SU-DHL-6 (cell line): ENCODE data around the gene PTPRE.

Experiments used
- H2AFZ ChIP-seq: fragments of 200-600 bp; sonication (generic); 2 replicates; pipeline ENCODE4 v1.6.1; 2014; ENCODE audit warnings: low read depth, mild to moderate bottlenecking, moderate library complexity, mixed read lengths, antibody characterized with exemption, low read length; ENCODE audit not compliant: severe bottlenecking
- H3F3A ChIP-seq: fragments of 200-600 bp; shearing (Covaris generic); 2 replicates; pipeline ENCODE4 v1.6.0; 2016; ENCODE audit warnings: antibody characterized with exemption, mild to moderate bottlenecking; ENCODE audit not compliant: insufficient read depth
- H3K27ac ChIP-seq: fragments of 200-600 bp; sonication (generic); 2 replicates; pipeline ENCODE4 v1.5.1; 2016; ENCODE audit warnings: low read depth, mild to moderate bottlenecking, low read length, moderate library complexity, mixed read lengths
- H3K27me3 ChIP-seq: fragments of 200-600 bp; sonication (generic), shearing (Covaris generic); 2 replicates; pipeline ENCODE4 v1.6.0; 2014; ENCODE audit warnings: mild to moderate bottlenecking, low read length
- H3K36me3 ChIP-seq: fragments of 200-600 bp; sonication (generic); 2 replicates; pipeline ENCODE4 v1.6.1; 2014; ENCODE audit warnings: mild to moderate bottlenecking, low read length, mixed read lengths
- H3K4me2 ChIP-seq: fragments of 300-600, 200-600 bp; shearing (Covaris generic), sonication (generic); 2 replicates; pipeline ENCODE4 v1.6.0; 2014; ENCODE audit warnings: low read length, low read depth, mild to moderate bottlenecking; ENCODE audit not compliant: poor library complexity, severe bottlenecking
- H3K4me3 ChIP-seq: fragments of 200-600 bp; sonication (generic); 2 replicates; pipeline ENCODE4 v1.5.1; 2014; ENCODE audit warnings: antibody characterized with exemption, low read length, mild to moderate bottlenecking, mixed read lengths; ENCODE audit not compliant: insufficient read depth, poor library complexity, severe bottlenecking
- H3K79me2 ChIP-seq: fragments of 200-600 bp; sonication (generic); 2 replicates; pipeline ENCODE4 v1.6.1; 2014; ENCODE audit warnings: mild to moderate bottlenecking, low read length, moderate library complexity; ENCODE audit not compliant: insufficient read depth
- H3K9ac ChIP-seq: fragments of 200-600 bp; sonication (generic); 2 replicates; pipeline ENCODE4 v1.7.0; 2014; ENCODE audit warnings: mild to moderate bottlenecking, low read length
- H3K9me2 ChIP-seq: fragments of 200-600 bp; sonication (generic); replicated peaks from 2 replicates; pipeline ENCODE4 v1.6.1; 2014; ENCODE audit warnings: low read length; ENCODE audit not compliant: insufficient read depth
- H3K9me3 ChIP-seq: fragments of 200-600 bp; sonication (generic); 2 replicates; pipeline ENCODE4 v1.6.1; 2014; ENCODE audit warnings: low read length, mixed read lengths; ENCODE audit not compliant: insufficient read depth
- H4K20me1 ChIP-seq: fragments of 200-600 bp; sonication (generic); 2 replicates; pipeline ENCODE4 v1.6.1; 2014; ENCODE audit warnings: low read depth, mild to moderate bottlenecking, antibody characterized with exemption, low read length, moderate library complexity, mixed read lengths
- EZH2phosphoT487 ChIP-seq: fragments of 200-600 bp; sonication (generic), shearing (Covaris generic); conservative IDR thresholded peaks from 2 replicates; pipeline ENCODE4 v1.6.1; 2018; ENCODE audit warnings: mild to moderate bottlenecking, antibody characterized with exemption, low read length, moderate library complexity, mixed read lengths
- TF ChIP-seq, protein P1 (sequence below): fragments of 200-600 bp; sonication (generic); IDR thresholded peaks from one replicate; pipeline ENCODE4 v1.5.1; 2017; ENCODE audit warnings: antibody characterized with exemption, mild to moderate bottlenecking, low read length, moderate library complexity; ENCODE audit not compliant: insufficient read depth, poor library complexity, severe bottlenecking

Gene PTPRE

DNA sequence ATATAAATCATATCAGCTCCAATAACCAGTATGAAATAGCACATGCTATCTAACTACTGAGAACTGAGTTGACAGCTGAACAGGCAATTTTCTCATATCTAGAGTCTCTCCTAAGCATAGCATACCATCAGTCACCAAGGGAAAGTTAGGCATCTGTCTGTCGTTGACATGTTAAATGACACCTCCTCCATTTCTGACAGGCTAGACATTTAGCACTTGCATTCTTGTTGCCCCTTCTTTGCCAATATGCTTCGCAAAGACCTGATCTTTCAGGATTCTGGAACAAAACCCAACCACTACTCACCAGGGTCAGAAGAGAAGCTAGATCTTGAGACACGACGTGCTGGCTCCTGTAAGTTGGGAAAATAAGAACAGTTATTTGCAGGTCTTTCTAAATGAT lies 209.3 kb downstream of the PTPRE start:
- no peak overlapping the region for H3K4me2 ChIP-seq
- peaks cover 59% of the 10 kb centered on the region for H4K20me1 ChIP-seq

DNA sequence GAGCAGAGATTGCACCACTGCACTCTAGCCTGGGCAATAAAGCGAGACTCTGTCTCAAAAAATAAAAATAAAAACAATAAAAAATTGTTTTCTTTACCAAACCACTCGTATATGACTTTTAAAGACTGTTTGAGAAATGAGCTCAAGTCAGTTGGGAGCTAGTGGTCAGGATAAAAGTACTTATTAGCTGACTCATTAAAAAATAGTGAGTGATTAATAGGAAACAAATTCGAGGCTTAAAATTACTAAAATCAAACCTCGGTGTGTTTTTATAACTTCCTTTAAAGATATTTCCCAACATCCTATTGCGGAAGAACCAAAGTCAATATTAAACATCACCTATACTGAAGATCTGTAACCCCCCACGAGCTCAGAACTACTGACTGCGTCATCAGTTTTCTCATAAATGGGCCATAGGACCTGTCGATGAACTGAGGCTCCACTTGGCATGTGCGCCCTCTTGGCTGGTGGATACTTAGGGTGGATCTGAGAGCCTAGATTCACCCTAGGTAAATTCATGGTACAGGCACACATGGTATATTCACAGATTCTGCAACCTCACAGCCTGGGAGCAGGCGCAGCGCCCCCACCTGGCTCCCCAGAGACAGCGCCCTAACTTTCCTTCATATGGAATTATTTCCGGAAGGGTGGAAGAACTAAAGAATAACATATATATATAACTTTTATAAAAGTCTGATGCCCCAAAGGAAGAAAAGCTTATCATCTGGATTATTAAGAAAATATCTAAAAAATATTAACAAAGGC lies 210.1 kb downstream of the PTPRE start:
- TF ChIP-seq EZH2phosphoT487 = no peak
- TF ChIP-seq, protein P1, sequence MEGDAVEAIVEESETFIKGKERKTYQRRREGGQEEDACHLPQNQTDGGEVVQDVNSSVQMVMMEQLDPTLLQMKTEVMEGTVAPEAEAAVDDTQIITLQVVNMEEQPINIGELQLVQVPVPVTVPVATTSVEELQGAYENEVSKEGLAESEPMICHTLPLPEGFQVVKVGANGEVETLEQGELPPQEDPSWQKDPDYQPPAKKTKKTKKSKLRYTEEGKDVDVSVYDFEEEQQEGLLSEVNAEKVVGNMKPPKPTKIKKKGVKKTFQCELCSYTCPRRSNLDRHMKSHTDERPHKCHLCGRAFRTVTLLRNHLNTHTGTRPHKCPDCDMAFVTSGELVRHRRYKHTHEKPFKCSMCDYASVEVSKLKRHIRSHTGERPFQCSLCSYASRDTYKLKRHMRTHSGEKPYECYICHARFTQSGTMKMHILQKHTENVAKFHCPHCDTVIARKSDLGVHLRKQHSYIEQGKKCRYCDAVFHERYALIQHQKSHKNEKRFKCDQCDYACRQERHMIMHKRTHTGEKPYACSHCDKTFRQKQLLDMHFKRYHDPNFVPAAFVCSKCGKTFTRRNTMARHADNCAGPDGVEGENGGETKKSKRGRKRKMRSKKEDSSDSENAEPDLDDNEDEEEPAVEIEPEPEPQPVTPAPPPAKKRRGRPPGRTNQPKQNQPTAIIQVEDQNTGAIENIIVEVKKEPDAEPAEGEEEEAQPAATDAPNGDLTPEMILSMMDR = no peak
- H3K9me3 ChIP-seq = no peaks in the 10 kb centered on the region
- H3K36me3 ChIP-seq = peaks cover 89% of the 10 kb centered on the region
- H3K79me2 ChIP-seq = peaks cover 79% of the 10 kb centered on the region
- no peak overlapping the region for H2AFZ ChIP-seq
- H3K9ac ChIP-seq = no peak overlapping the region
- no peak overlapping the region for H3K4me3 ChIP-seq
- H3K27me3 ChIP-seq = no peaks in the 10 kb centered on the region
- peaks cover 63% of the 10 kb centered on the region for H4K20me1 ChIP-seq
- no peak overlapping the region for H3K27ac ChIP-seq
- H3F3A ChIP-seq = no peaks in the 10 kb centered on the region; the same call in 1 of the 2 replicates
- H3K9me2 ChIP-seq = no peaks in the 10 kb centered on the region
- no peak overlapping the region for H3K4me2 ChIP-seq

More for the DNA sequence above, 209.3 kb downstream of the PTPRE start:
- H3K9me2 ChIP-seq = no peaks in the 10 kb centered on the region
- H2AFZ ChIP-seq = no peak overlapping the region
- H3K27me3 ChIP-seq = no peaks in the 10 kb centered on the region
- no peak for TF ChIP-seq EZH2phosphoT487
- TF ChIP-seq, protein P1 = no peak
- H3K27ac ChIP-seq = no peak overlapping the region
- peaks cover 72% of the 10 kb centered on the region for H3K79me2 ChIP-seq
- H3F3A ChIP-seq = no peaks in the 10 kb centered on the region; the same call in 1 of the 2 replicates
- H3K9me3 ChIP-seq = no peaks in the 10 kb centered on the region
- no peak overlapping the region for H3K9ac ChIP-seq
- H3K36me3 ChIP-seq = peaks cover 91% of the 10 kb centered on the region
- H3K4me3 ChIP-seq = no peak overlapping the region

DNA sequence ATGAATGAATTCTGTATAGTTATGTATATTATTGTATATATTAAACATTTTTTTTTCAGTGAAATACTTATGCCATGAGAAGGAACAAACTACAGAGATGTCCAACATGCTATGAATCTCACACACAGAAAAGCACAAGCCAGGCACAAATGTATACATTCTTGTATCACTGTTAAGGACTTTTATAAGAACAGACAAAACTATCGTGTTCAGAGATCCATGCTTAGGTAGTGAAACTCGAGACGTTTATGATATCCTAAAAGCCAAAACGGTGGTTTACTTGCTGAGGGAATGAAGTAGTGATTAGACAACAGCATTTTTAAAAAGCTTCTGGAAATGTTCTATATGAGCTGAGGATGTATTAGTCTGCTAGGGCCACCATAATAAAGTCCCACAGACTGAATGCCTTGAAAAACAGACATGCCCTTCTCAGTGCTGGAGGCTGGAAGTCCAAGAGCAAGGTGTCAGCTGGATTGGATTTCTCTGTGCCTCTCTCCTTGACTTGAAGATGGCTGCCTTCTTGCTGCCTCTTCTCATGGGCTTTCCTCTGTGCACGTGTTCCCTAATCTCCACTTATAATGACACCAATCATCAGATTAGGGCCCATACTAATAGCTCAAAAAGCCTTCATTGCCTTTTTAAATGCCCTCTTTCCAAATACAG lies 215.0 kb downstream of the PTPRE start:
- Histone ChIP-seq H3K27me3 (no peaks in the 10 kb centered on the region), H3K4me2 (peak overlapping the region; percentile 74), H3K79me2 (peaks cover 86% of the 10 kb centered on the region), H3K9me3 (no peaks in the 10 kb centered on the region), H3K36me3 (peaks cover 73% of the 10 kb centered on the region), H4K20me1 (peaks cover 59% of the 10 kb centered on the region), H2AFZ (no peak overlapping the region), H3K9me2 (no peaks in the 10 kb centered on the region), H3K9ac (no peak overlapping the region), H3F3A (no peaks in the 10 kb centered on the region), H3K4me3 (no peak overlapping the region), H3K27ac (no peak overlapping the region)
- TF ChIP-seq EZH2phosphoT487 = no peak
- TF ChIP-seq, protein P1 = no peak
